Measurements from ENCODE around the gene RAB7A. TPM values are rescaled to one million over a fixed set of nuclear protein-coding genes. Genes with fewer than 3 reads are reported as not detected.

RAB7A gene
- total RNA-seq, 1 donor from 2014 or later: 26.7 TPM

DNA sequence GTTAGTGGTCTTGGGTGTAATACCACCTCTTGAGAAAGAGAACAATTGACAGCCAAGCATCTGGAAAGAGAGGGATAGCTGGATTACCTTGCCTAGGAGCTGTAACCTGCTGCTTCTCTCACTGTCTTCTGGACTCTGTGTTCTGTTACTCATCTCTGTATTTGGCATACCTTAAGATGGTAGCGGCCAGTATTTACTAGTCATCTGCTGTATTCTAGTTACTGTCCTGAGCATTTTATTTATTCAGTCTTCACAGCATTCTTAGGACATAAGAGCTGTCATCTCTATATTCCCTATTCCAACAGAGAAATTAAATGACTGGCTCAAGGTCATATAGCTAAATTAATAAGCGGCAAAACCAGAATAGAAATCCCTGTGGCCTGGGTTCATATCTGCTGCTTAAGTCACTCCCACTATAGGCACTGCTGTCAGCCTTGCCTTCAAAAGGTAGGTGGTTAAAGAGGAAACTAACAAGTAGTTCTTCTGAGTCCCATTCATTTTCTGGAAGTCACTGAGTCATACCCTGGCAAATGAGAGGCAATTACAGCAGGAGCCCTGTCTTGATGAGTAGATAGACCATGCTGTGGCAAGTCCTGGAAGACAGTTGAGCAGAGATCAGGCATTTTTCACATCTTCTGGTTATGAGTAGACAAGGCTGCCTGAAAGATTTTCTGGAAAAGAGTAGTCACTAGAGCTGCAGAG is 68.2 kb downstream of the RAB7A start:
- DNase-seq: no peak

DNA sequence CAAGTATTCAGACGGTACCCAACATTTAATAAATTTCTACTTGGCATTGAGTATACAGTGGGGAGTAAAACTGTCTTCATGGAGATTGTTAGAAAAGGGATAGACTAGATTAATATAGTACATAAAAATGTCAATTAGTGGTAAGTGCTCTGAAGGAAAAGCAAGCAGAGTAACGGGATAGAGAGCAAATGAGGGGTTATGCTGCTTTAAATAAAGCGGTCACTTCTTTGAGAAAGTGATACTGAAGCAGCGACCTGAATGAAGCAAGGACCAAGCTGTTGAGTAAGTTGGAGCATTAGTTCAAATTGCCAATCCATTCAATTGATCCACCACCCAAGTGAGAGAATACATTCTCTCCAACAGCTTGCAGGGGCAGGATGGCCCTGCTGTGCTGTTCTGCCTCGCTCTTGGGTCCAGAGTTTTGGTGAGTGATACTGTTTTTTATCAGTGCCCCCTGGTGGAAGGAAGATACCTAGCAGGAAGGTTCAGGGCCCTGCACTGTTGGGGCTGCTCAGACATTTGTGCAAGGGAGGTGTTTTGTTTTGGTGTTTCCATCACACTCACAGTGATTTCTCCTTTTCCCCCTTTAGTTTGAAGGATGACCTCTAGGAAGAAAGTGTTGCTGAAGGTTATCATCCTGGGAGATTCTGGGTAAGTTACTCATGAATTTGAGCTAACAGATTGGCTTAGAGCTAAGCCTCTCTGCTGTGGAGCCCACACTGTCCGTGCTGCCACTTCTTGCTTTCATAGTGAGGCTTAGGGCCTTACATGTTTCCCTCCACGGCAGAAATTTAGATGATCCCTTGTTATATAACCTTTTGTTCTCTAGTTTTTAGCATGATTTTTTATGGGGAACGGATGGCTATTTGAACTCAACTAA is 69.0 kb downstream of the RAB7A start:
- peak; percentile 10 for DNase-seq

DNA sequence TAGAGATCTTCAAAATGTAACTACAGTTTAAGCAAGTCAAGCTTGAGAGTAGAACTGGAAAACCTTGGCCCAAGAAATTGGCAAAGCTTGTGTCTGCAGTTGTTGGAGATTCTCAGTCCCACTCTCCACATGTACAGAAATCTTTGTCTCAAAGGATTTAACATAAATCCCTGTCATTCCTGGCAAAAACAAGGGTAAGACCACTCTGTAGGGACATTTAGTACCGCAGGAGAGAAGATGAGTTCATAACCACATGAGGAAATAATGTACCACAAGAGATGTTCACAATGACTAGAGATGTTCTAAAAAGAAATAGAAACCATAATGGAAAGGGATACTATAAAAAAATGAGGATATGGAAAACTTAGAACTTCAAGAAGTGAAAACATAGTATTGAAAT is 73.7 kb downstream of the RAB7A start:
- no peak for DNase-seq

DNA sequence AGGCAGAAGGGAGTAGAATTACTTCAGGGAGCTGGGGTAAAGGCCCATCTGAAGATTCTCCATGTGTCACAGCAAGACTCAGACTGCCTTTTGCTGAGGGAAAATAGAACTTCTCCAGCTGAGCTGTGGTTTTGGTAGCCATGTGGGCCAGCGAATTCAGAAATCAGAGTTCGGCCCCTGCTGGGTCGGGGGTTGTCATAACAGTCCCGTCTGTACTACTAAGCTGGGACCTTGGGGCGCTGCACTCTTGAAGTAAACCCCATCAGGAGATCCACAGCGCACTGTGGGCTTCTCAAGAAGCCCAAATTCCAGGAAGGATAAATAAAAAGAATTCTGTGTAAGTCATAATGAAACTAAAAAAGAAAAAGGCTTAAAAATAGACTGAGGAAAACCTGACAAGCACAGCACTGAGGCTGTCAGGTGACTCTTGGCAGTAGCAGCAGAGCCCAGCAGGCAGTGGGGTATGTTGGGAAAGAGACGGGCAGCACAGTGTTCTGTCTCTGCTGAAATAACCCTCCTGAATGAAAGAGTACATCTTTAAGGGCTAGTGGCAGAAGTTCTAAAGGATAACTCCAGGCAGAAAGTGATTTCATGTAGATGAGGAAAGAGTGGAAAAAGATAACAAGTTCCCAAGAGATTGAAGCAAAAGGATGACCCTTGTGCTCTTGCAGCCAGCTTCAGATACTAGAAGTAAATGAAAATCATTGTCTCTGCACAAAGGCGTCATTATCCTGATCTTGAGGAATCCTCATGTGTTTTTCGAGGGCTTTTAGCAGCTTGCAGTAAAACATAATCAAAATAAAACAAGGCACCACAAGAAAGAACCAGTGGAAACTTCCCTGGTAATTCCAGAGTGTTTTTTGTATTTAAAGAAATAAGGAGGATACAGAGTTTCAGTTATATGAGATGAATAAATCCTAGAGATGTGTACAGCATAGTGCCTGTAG is 74.5 kb downstream of the RAB7A start:
- DNase-seq: peak; percentile 35

DNA sequence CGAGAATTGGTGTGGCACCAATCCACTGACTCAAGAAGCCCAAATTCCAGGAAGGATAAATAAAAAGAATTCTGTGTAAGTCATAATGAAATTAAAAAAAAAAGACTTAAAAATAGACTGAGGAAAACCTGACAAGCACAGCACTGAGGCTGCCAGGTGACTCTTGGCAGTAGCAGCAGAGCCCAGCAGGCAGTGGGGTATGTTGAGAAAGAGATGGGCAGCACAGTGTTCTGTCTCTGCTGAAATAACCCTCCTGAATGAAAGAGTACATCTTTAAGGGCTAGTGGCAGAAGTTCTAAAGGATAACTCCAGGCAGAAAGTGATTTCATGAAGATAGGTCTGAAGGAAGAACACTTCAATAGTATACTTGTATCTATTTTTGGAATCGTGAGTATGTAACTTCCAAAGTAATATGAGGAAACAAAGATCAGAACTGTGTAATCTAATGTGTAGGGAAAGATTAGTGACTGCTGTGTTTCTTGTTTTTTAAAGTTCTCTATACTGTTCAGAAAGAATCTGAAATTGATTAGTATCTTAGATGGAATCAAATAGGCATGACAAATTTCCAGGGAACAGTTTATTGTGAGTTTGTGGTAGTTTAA is 75.9 kb downstream of the RAB7A start:
- no peak for DNase-seq

DNA sequence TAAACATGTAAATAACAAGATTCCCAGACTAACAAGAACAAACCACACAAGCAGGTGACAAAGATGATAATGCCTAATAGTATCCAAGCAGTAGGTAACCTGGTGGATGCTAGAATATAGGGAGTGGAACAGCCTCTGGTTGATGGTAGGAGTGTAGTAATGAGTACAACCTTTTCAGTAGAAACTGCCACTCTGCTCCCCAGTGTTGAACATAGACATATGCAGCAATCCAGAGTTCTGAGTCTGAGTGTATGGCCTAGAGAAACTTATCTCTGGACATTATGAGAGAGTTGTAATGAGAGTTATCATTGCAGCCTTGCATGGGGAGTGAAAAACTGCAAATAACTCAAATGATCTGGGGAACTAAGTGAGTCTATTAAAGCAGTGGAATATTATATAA is 77.3 kb downstream of the RAB7A start:
- DNase-seq: no peak

DNA sequence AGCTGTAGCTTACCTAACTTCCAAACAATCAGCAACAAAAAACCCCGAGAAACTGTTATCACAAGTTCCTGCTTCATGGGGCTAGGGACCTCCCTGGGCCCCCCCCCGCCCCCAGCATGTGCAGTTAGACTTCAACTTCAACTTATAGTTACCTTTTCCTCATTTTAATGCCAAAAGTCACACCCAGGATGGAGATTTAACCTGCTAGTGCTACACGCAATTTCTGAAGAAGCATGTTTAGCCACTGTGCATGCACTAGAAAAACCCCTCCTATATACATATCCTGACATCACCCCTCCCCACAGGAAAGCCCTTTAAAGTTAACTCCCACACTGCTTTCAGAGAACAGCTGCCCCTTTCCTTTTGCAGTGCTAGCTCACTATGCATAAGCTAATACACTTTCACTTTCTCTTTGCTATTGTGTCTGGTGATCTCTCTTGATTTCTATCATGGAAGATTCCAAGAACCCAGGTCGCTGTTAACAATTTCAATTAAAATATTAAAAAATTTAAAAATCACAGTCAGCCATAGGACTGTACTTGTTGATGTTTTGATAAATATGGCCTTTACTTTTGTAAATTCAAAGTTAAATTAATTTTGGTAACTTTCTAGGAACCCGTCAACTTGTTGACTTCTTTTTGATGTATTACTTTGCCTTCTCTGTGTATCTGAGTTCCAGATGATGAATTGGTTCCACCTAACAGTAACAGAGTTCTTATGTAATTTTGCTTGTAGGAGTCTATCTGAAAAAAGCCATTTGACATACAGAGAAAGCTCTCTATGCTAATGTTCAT is 78.2 kb downstream of the RAB7A start:
- no peak for DNase-seq

DNA sequence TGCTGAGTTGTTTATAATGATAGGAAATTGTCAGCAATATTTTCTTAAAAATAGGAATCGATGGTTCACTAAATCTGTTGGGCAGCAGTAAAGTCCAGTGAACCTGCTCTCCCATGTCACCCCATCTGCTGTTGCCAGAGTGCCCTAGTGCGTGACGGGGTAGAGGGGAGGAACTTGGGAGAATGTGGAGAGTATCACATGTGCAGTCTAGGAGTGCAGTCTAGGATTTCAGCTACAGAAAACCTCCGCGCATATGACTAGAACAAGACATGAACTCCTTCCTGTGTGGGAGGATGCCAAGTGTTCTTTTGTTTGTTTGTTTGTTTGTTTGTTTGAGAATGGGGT is 78.8 kb downstream of the RAB7A start:
- no peak for DNase-seq

DNA sequence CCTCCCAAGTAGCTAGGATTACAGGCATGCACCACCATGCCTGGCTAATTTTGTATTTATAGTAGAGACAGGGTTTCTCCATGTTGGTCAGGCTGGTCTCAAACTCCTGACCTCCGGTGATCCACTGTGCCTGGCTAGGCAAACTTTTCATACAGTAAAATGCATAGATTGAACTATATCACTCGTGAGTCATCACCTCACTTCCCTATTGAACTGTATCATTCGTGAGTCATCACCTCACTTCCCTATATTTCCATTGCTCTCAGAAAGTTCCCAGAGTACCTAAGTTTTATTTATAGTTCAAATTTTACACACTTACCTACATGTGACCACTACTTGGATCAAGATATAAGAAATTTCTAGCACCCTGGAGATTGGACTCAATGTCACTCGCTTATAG is 79.8 kb downstream of the RAB7A start:
- no peak for DNase-seq

DNA sequence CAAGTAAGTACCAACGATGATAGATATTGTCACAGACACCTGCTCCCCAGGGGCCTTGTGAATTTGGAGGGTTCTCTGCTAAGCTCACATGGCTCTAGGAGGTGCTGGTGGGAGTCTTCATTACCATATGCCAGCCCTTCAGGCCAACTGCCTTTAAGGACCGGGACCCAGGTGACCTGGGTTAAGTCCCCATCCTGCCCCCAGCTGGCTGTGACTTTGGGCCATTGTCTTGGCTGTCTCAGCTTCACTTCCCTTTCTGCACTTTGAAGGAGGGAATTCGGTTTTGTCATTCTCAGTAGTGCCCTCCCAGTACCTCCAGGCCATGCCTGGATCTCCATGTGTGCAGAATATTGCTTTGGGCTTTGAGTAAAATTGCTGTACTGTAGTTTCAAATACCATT is 80.6 kb downstream of the RAB7A start:
- DNase-seq: no peak

DNA sequence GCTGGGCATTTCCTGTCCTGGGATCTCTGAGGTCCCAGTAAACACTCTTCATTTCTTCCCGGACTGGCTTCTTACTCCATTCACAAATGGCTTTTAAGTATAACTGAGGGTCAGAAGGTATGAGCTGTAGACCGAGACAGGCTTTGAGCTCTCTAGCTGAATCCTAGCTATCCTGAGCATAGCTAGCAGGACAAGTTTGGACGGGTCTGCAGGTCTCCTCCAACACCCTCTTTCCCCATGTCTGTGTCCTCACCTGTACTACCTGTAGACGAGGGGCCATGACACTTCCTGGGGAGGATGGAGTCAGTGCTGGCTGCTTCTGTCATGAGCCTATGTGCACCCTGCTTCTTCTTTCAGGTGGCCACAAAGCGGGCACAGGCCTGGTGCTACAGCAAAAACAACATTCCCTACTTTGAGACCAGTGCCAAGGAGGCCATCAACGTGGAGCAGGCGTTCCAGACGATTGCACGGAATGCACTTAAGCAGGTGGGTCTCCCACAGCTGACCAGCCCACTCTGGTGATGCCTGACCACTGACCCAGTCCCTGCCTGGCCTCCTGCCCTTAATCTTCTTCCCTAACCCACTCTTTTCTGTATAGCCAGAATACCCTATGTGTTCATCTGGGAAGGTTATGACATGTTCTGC is 81.3 kb downstream of the RAB7A start:
- DNase-seq: no peak

DNA sequence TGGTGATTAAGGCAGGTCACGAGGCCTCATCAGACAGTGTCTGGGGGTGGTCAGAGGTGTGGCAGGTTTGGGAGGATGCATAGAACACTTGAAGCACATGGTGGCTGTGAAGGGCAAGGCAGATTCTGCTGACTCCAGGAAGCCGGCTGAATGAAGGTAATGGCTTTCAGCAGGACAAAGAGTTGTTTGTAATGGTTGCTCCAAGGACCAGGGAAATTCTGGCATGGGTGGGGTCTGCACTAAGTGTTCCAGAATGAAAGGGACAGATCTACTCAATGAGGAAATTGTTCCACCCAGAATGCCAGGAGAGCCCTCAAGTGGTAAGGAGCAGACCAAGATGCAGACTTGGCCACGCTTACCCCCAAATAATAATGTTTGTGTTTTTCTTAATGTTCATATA is 82.7 kb downstream of the RAB7A start:
- DNase-seq: no peak

DNA sequence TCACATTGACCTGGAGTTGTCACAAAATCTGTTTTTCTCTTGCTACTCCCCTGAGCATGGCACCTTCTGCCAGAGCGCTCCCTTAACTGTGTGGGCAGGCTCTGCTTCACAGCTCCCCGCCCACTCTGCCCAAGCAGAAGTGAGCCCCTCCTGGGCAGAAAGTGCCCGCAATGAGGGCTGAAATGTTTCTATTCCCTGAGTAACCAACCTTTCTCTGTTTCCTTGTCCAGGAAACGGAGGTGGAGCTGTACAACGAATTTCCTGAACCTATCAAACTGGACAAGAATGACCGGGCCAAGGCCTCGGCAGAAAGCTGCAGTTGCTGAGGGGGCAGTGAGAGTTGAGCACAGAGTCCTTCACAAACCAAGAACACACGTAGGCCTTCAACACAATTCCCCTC is 87.1 kb downstream of the RAB7A start:
- DNase-seq: peak; percentile 52

DNA sequence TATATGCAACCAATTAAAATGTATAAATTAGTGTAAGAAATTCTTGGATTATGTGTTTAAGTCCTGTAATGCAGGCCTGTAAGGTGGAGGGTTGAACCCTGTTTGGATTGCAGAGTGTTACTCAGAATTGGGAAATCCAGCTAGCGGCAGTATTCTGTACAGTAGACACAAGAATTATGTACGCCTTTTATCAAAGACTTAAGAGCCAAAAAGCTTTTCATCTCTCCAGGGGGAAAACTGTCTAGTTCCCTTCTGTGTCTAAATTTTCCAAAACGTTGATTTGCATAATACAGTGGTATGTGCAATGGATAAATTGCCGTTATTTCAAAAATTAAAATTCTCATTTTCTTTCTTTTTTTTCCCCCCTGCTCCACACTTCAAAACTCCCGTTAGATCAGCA is 88.1 kb downstream of the RAB7A start:
- DNase-seq: no peak

DNA sequence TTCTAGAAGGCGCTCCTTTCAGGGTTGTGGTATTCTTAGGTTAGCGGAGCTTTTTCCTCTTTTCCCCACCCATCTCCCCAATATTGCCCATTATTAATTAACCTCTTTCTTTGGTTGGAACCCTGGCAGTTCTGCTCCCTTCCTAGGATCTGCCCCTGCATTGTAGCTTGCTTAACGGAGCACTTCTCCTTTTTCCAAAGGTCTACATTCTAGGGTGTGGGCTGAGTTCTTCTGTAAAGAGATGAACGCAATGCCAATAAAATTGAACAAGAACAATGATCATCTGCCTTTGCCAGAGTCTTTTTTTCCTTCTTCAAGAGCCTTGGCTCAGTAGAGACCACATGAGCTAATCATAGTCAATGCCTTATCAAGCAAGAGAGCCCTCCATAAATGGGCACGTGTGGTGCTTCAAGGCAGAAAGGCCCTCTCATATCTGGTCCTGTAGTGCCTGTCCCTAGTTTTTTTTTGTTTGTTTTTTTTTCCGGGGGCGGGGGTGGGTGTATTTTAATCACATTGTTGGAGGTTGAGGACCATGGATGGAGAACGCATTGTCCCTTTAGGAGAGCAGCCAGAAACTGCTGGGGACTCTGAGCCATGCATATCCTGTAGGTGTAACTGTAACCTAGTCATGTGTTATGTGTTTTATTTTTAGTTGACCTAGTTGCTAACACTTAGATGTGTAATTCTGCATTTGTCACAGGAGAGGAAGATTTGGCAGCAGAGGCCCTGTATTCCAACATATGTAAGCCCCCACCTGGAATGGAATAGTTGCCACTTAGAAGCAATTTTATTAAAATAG is 88.7 kb downstream of the RAB7A start:
- DNase-seq: no peak

DNA sequence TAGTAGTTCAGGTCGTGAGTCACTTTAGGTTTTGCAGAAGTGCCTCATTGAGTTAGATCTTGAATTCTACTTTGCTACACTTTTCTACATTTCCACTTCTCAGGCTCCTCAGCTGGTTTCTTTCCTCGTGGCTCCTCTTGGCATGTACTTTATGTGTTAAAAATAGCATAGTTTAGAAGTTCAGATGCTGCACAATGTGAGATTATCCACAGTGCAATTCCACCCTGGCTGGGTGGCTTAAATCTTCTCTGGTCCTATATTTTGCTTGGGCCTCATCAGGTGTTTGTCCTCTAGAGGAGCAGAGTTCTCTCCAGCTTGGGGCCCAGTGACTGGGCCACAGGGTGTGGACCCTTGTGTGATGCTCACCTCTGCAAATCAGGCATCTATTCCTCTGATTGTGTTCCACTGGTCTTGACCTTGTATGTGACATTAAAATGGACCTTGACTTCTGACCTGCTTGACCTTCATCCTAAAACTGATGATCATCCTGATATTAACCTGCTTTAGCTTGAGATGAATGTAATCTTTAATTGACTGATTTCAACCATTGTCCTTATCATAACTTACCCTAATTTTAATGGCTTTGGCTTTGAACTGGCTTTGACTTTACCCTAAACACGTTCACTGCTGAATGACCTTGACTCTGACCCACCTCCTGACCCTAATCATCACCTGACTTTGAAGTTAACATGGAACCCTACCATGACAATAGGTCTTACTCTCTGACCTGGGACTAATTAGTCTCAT is 89.5 kb downstream of the RAB7A start:
- DNase-seq: no peak

DNA sequence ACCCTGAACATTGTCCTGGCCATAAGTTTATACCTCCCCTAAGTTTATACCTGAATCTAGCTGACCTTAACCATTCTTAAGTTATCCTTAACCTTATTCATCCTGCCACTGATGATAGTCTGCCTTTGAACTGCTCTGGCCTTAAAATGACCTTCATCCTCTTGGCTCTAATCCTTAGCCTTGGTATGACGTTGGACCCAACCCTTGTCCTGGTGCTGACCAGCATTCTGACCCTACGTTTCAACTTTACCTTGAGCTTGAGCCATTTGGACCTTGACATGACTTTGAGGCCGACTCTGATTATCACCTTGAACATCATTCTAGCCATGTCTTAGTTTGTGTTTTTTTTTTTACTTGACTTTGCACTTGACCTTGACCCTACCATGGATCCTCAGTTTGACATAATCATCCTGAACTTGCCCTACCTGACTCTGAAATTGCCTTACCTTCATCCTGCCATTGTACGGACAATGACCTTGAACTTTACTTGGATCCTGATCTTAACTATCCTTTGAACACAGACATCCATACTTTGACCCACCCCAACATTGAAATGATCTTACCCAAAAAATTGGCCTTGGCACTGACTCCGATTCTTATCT is 92.3 kb downstream of the RAB7A start:
- no peak for DNase-seq

DNA sequence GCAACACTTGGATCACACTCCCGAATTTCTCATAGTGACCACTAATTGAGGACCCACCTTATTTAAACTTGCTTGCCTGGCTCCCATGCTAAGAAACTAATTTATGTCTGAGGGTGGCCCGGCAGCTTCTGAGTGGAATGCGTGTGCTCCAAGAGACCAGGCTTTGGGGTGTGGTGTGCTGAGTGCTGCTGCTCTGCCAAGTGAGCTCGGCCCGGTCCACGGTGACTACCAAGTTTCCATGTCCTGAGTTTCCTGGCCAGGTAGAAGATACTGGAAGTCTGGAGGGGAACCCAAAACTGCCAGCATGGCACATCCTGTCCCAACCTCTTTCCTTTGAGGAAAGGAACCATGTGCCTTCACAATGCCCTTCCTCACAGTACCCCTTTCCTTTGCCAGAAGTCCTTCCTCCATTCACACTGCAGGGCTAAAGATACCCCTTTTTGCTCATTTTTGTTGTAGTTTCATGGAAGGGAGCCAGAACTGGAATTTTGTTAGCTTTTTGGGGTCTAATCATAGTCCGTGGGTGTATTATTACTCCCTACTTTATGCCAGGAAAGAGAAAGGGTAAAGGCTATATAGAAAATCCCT is 94.4 kb downstream of the RAB7A start:
- DNase-seq: no peak

DNA sequence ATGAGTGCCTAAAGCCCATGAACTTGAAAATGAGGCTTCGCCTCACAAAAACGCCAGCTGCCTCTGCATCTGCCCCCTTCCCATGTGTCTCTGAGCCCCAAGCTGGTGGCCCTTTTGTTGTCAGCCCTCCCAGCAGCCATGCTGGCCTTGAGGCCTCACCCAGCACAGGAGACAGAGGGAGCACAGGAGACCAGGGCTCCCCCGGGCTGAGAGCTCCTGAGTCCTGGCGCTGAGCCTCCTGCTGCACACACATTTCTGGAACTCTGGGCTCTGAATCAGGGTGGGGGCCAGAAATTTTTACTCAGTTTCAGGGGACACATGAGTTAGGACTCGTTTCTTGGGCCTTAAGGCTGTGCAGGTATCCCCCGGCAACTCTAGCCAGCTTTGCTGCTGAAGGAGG is 97.0 kb downstream of the RAB7A start:
- no peak for DNase-seq

All from occipital lobe (tissue), 2 donors.